Endothelial cell (in vitro differentiated cells): ENCODE data around the gene PRKG1. TPM values are rescaled to one million over a fixed set of nuclear protein-coding genes. Genes with fewer than 3 reads are reported as not detected.

Experiments used
- DNase-seq: peaks from one replicate; pipeline ENCODE4 v3.0.0; 2021; ENCODE audit warnings: low spot score
- H3K27ac Mint-ChIP-seq: one replicate; pipeline ENCODE4 v1.8.0; 2021; ENCODE audit warnings: mixed read lengths, inconsistent platforms; ENCODE audit not compliant: unreplicated experiment
- H3K27me3 Mint-ChIP-seq: one replicate; pipeline ENCODE4 v1.8.0; 2021; ENCODE audit warnings: mild to moderate bottlenecking, moderate library complexity, mixed read lengths, inconsistent platforms; ENCODE audit not compliant: unreplicated experiment
- H3K36me3 Mint-ChIP-seq: one replicate; pipeline ENCODE4 v1.8.0; 2021; ENCODE audit warnings: mild to moderate bottlenecking, low read depth, mixed read lengths, inconsistent platforms; ENCODE audit not compliant: unreplicated experiment
- H3K4me1 Mint-ChIP-seq: one replicate; pipeline ENCODE4 v1.8.0; 2021; ENCODE audit warnings: mild to moderate bottlenecking, mixed read lengths, inconsistent platforms; ENCODE audit not compliant: unreplicated experiment
- H3K4me3 Mint-ChIP-seq: one replicate; pipeline ENCODE4 v1.8.0; 2021; ENCODE audit warnings: mild to moderate bottlenecking, mixed read lengths, inconsistent platforms; ENCODE audit not compliant: unreplicated experiment
- H3K9me3 Mint-ChIP-seq: one replicate; pipeline ENCODE4 v1.8.0; 2021; ENCODE audit warnings: mixed read lengths, inconsistent platforms; ENCODE audit not compliant: unreplicated experiment
- total RNA-seq: library from RNA; stranded (reverse); fragmentation: NEBNext Ultra II Directional; extraction: Animal tissue kit (Norgen Biotek cat#: 25700); gene quantifications from one replicate; pipeline ENCODE4 v1.2.1, GENCODE V29; 2021; ENCODE audit not compliant: unreplicated experiment
- TF ChIP-seq, protein P1 (sequence below): fragments of 200-600 bp; sonication (generic); IDR thresholded peaks from one replicate; pipeline ENCODE4 v1.5.0; 2021; ENCODE audit warnings: antibody characterized with exemption; ENCODE audit not compliant: unreplicated experiment

Gene PRKG1
- total RNA-seq, 1 donor from 2014 or later: 10.7 TPM

GRCh38 chr10:51085204-51085603 is 10.9 kb downstream of the PRKG1 start:
- no peak overlapping the region for H3K27ac Mint-ChIP-seq

GRCh38 chr10:51086710-51087109 is 12.4 kb downstream of the PRKG1 start:
- Mint-ChIP-seq H3K36me3 (no peaks in the 10 kb centered on the region), H3K27ac (no peak overlapping the region), H3K27me3 (no peaks in the 10 kb centered on the region), H3K9me3 (no peaks in the 10 kb centered on the region), H3K4me3 (no peak overlapping the region), H3K4me1 (no peaks in the 10 kb centered on the region)
- no peak for DNase-seq
- TF ChIP-seq, protein P1, sequence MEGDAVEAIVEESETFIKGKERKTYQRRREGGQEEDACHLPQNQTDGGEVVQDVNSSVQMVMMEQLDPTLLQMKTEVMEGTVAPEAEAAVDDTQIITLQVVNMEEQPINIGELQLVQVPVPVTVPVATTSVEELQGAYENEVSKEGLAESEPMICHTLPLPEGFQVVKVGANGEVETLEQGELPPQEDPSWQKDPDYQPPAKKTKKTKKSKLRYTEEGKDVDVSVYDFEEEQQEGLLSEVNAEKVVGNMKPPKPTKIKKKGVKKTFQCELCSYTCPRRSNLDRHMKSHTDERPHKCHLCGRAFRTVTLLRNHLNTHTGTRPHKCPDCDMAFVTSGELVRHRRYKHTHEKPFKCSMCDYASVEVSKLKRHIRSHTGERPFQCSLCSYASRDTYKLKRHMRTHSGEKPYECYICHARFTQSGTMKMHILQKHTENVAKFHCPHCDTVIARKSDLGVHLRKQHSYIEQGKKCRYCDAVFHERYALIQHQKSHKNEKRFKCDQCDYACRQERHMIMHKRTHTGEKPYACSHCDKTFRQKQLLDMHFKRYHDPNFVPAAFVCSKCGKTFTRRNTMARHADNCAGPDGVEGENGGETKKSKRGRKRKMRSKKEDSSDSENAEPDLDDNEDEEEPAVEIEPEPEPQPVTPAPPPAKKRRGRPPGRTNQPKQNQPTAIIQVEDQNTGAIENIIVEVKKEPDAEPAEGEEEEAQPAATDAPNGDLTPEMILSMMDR: no peak

More at GRCh38 chr10:51085204-51085603, 10.9 kb downstream of the PRKG1 start:
- Mint-ChIP-seq H3K4me3 (no peak overlapping the region), H3K4me1 (no peaks in the 10 kb centered on the region), H3K9me3 (no peaks in the 10 kb centered on the region), H3K36me3 (no peaks in the 10 kb centered on the region), H3K27me3 (no peaks in the 10 kb centered on the region)
- DNase-seq: no peak
- TF ChIP-seq, protein P1: no peak

- H3K27me3 Mint-ChIP-seq: no peaks in the 10 kb centered on the region
- H3K27ac Mint-ChIP-seq: no peak overlapping the region
- H3K36me3 Mint-ChIP-seq: no peaks in the 10 kb centered on the region
- no peaks in the 10 kb centered on the region for H3K9me3 Mint-ChIP-seq
- no peak overlapping the region for H3K4me3 Mint-ChIP-seq
- no peaks in the 10 kb centered on the region for H3K4me1 Mint-ChIP-seq
- no peak for DNase-seq
- TF ChIP-seq, protein P1: no peak
Measured at GRCh38 chr10:51087114-51087513, 12.8 kb downstream of the PRKG1 start.

DNA sequence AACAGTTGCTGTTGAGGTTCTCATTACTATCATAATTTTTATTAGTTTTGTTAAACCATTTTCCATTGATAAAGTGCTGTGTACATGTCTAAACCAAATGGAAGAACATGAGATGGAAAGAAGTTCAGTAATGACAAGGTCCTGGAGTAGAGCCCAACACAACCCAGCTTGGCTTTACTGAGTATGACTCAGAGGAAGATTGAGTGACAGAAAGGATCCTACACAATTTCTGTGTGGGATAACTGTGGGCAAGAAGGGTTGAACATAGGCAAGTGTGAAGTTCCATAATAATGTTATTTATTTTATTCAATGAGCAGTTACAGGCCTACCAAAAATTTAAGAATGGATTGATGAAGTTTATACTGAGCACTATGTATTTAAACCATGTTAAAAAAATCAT is 15.9 kb downstream of the PRKG1 start:
- no peaks in the 10 kb centered on the region for H3K36me3 Mint-ChIP-seq
- H3K4me1 Mint-ChIP-seq: no peaks in the 10 kb centered on the region
- H3K4me3 Mint-ChIP-seq: no peak overlapping the region
- H3K27me3 Mint-ChIP-seq: no peaks in the 10 kb centered on the region
- TF ChIP-seq, protein P1: no peak
- no peak for DNase-seq
- H3K27ac Mint-ChIP-seq: no peak overlapping the region
- H3K9me3 Mint-ChIP-seq: no peaks in the 10 kb centered on the region

DNA sequence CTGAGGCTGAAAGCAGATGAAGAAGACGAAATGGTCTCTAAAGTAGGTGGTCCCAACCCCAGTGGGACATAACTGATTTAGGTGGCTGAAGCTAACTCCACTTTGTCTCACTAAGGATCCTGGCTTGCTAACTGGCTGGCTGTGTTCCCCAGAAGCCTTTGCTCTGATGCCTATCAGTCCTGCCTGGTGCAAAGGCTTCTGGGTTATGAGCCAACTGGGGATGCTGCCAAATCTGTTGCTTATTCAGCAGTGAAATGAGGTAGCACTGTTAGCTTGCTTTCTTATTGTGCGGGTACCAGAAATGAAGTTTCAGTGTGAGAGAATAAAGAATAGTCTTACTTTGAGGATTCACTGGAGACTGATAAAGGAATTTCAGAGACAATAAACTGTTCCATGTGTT is 18.1 kb downstream of the PRKG1 start:
- no peaks in the 10 kb centered on the region for H3K36me3 Mint-ChIP-seq
- no peak overlapping the region for H3K4me3 Mint-ChIP-seq
- no peaks in the 10 kb centered on the region for H3K9me3 Mint-ChIP-seq
- H3K27ac Mint-ChIP-seq: no peak overlapping the region
- H3K27me3 Mint-ChIP-seq: no peaks in the 10 kb centered on the region
- no peak for DNase-seq
- H3K4me1 Mint-ChIP-seq: no peaks in the 10 kb centered on the region
- TF ChIP-seq, protein P1: no peak
